ENCODE results near the gene LRRC9.

- TF ChIP-seq POLR2A (IDR thresholded peaks at IDR 0.05) (no peak), CTCF (IDR thresholded peaks at IDR 0.05) (no peak)
These were observed 5.9 kb downstream of the LRRC9 start for GRCh38 chr14:59925797-59926196.

Measured in gastroesophageal sphincter (tissue), 3 donors.